Colonic mucosa (tissue), 4 donors: ENCODE measurements around the gene P4HA1. TPM values are rescaled to one million over a fixed set of nuclear protein-coding genes. Genes with fewer than 3 reads are reported as not detected.

Experiments used
- DNase-seq: peaks from one replicate; pipeline ENCODE4 v3.0.0-alpha.2; 2020
- H3K27ac ChIP-seq: fragments of 200-600 bp; one replicate; pipeline ENCODE4 v1.8.0; 2021
- H3K27me3 ChIP-seq: fragments of 200-600 bp; one replicate; pipeline ENCODE4 v1.8.0; 2021
- H3K36me3 ChIP-seq: fragments of 200-600 bp; one replicate; pipeline ENCODE4 v1.8.0; 2021
- H3K4me1 ChIP-seq: fragments of 200-600 bp; one replicate; pipeline ENCODE4 v1.8.0; 2021; ENCODE audit warnings: mild to moderate bottlenecking
- H3K4me3 ChIP-seq: fragments of 200-600 bp; one replicate; pipeline ENCODE4 v1.8.0; 2021
- H3K9ac ChIP-seq, 2 donors: one replicate each; pipeline ENCODE4 v1.7.0; 2013; ENCODE audit warnings: control low read depth in 2 of 2, low read depth in 2 of 2, low read length in 2 of 2
- H3K9me3 ChIP-seq: fragments of 200-600 bp; one replicate; pipeline ENCODE4 v1.8.0; 2021
- CTCF ChIP-seq: fragments of 200-600 bp; IDR thresholded peaks from one replicate; pipeline ENCODE4 v1.8.0; 2022; ENCODE audit warnings: antibody characterized with exemption, mild to moderate bottlenecking
- intact Hi-C: fragments of 100-400 bp; cut with DNase I; formaldehyde crosslinking; loops from one replicate; pipeline ENCODE4 v1.14.1; 2022
- total RNA-seq, 2 donors: library from RNA; stranded (reverse); fragmentation: NEBNext Ultra II Directional in 1 of 2; extraction: Animal tissue kit (Norgen Biotek cat#: 25700) in 1 of 2; gene quantifications; one replicate each; pipeline ENCODE4 v1.2.1, GENCODE V29; 2021
- donor health status: healthy.
- donor health status: DM: no; HTN: no; CAD: no.
- donor health status: DM: no; HTN: no; CAD: no.

Gene P4HA1
- total RNA-seq, 2 donors from 2014 or later = 31.4 to 85.1 TPM

- Histone ChIP-seq H3K9ac (no peak overlapping the region), H3K4me3 (no peak overlapping the region), H3K27ac (no peak overlapping the region), H3K9me3 (no peaks in the 10 kb centered on the region), H3K4me1 (no peaks in the 10 kb centered on the region), H3K27me3 (no peaks in the 10 kb centered on the region), H3K36me3 (no peaks in the 10 kb centered on the region)
- no peak for DNase-seq
- intact Hi-C loops = no loop called here
- TF ChIP-seq CTCF = no peak
Measured at GRCh38 chr10:73131913-73132686, 35.4 kb upstream of the P4HA1 start.

- Histone ChIP-seq H3K4me3 (no peak overlapping the region), H3K27me3 (no peaks in the 10 kb centered on the region), H3K4me1 (no peaks in the 10 kb centered on the region), H3K9me3 (no peaks in the 10 kb centered on the region), H3K36me3 (no peaks in the 10 kb centered on the region), H3K27ac (no peak overlapping the region), H3K9ac (no peak overlapping the region)
- intact Hi-C loops = no loop called here
- TF ChIP-seq CTCF = no peak
- DNase-seq = no peak
Measured at GRCh38 chr10:73131301-73131700, 34.6 kb upstream of the P4HA1 start.

- intact Hi-C loops = no loop called here
- H3K9ac ChIP-seq = no peak overlapping the region
- no peaks in the 10 kb centered on the region for H3K9me3 ChIP-seq
- H3K27ac ChIP-seq = no peak overlapping the region
- no peak overlapping the region for H3K4me3 ChIP-seq
- H3K27me3 ChIP-seq = no peaks in the 10 kb centered on the region
- no peak for TF ChIP-seq CTCF
- no peaks in the 10 kb centered on the region for H3K4me1 ChIP-seq
- H3K36me3 ChIP-seq = no peaks in the 10 kb centered on the region
- DNase-seq = no peak
Measured at GRCh38 chr10:73126343-73126742, 29.7 kb upstream of the P4HA1 start.

GRCh38 chr10:73119952-73120351 is 23.3 kb upstream of the P4HA1 start:
- H3K36me3 ChIP-seq = no peaks in the 10 kb centered on the region
- no peaks in the 10 kb centered on the region for H3K4me1 ChIP-seq
- H3K9ac ChIP-seq = no peak overlapping the region
- H3K27ac ChIP-seq = no peak overlapping the region
- H3K9me3 ChIP-seq = no peaks in the 10 kb centered on the region
- intact Hi-C loops = no loop called here
- no peak overlapping the region for H3K4me3 ChIP-seq
- DNase-seq = no peak
- TF ChIP-seq CTCF = no peak
- no peaks in the 10 kb centered on the region for H3K27me3 ChIP-seq

GRCh38 chr10:73119457-73119856 is 22.8 kb upstream of the P4HA1 start:
- no peaks in the 10 kb centered on the region for H3K36me3 ChIP-seq
- H3K9me3 ChIP-seq = no peaks in the 10 kb centered on the region
- DNase-seq = no peak
- no peak overlapping the region for H3K4me3 ChIP-seq
- TF ChIP-seq CTCF = no peak
- no peaks in the 10 kb centered on the region for H3K27me3 ChIP-seq
- H3K4me1 ChIP-seq = no peaks in the 10 kb centered on the region
- no peak overlapping the region for H3K9ac ChIP-seq
- intact Hi-C loops = no loop called here
- H3K27ac ChIP-seq = no peak overlapping the region
